Vagina (tissue), 2 donors: Measurements from ENCODE around the gene CNGB1. TPM values are rescaled to one million over a fixed set of nuclear protein-coding genes. Genes with fewer than 3 reads are reported as not detected.

Source experiments
- DNase-seq, 2 donors: peaks; one replicate each; pipeline ENCODE4 v3.0.0-alpha.2; 2017; ENCODE audit errors: extremely low spot score in 2 of 2
- H3K27ac ChIP-seq: fragments of 200-600 bp; sonication (generic); one replicate; pipeline ENCODE4 v1.5.1; 2019
- H3K27me3 ChIP-seq: fragments of 200-600 bp; sonication (generic); one replicate; pipeline ENCODE4 v1.5.1; 2019
- H3K36me3 ChIP-seq, 2 donors: fragments of 200-600 bp; sonication (generic); one replicate each; pipeline ENCODE4 v1.5.1; 2017 to 2019
- H3K4me1 ChIP-seq: fragments of 200-600 bp; sonication (generic); one replicate; pipeline ENCODE4 v1.5.1; 2019
- H3K4me3 ChIP-seq, 2 donors: fragments of 200-600 bp; sonication (generic); 1 replicate in 1 of 2; 2 replicates in 1 of 2; pipeline ENCODE4 v1.5.1; 2016 to 2019
- H3K9me3 ChIP-seq: fragments of 200-600 bp; sonication (generic); one replicate; pipeline ENCODE4 v1.5.1; 2019
- POLR2A ChIP-seq, 2 donors: fragments of 450-650 bp; IDR thresholded peaks; one replicate each; pipeline ENCODE4 v1.6.1; 2017; ENCODE audit warnings: antibody characterized with exemption in 2 of 2, mild to moderate bottlenecking in 2 of 2, moderate library complexity in 2 of 2
- POLR2AphosphoS5 ChIP-seq, 2 donors: sonication (generic); formaldehyde crosslinking; IDR thresholded peaks; one replicate each; pipeline ENCODE4 v1.9.0; 2017; ENCODE audit warnings: antibody characterized with exemption in 2 of 2, mild to moderate bottlenecking in 2 of 2, low read depth in 1 of 2; ENCODE audit not compliant: insufficient read depth in 1 of 2
- intact Hi-C: fragments of 100-400 bp; cut with DNase I; formaldehyde crosslinking; loops from one replicate; pipeline ENCODE4 v1.15.1; 2023
- total RNA-seq: library from RNA; depleted of rRNA; stranded (reverse); fragments of >200 nt; gene quantifications from one replicate; pipeline ENCODE4 v1.2.3, GENCODE V29; 2016
- TF ChIP-seq, protein P1 (sequence below), 3 experiments: fragments of 450-650 bp in 2 of 3; fragments of 200-600 bp in 1 of 3; sonication (generic) in 1 of 3; IDR thresholded peaks; one replicate each; pipeline ENCODE4 v1.5.1; 2017 to 2019; ENCODE audit warnings: antibody characterized with exemption in 3 of 3, mild to moderate bottlenecking in 2 of 3, moderate library complexity in 2 of 3

CNGB1 gene
- total RNA-seq, 1 donor from 2014 or later: not detected

DNA sequence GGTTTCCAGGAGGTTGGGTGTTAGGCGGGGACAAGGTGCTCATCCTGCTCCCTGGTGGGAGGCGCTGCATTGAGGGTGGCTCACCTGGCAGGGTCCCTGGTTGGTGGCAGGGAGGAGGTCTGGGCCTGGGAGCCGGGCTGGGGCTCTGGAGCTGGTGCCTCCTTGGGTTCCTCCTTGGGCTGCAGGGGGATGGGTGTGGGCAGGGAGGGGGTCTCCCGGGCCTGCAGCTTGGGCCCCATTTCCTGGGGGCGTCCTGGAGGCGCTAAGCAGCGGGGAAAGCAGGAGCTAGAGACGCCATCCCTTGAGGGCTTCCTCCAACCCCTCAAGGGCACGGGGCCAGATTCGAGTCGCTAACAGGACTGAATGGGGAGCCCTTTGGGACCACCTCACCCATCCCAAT is 11.1 kb downstream of the CNGB1 start:
- no peaks in the 10 kb centered on the region for H3K27me3 ChIP-seq
- H3K9me3 ChIP-seq: no peaks in the 10 kb centered on the region
- DNase-seq: no peak

DNA sequence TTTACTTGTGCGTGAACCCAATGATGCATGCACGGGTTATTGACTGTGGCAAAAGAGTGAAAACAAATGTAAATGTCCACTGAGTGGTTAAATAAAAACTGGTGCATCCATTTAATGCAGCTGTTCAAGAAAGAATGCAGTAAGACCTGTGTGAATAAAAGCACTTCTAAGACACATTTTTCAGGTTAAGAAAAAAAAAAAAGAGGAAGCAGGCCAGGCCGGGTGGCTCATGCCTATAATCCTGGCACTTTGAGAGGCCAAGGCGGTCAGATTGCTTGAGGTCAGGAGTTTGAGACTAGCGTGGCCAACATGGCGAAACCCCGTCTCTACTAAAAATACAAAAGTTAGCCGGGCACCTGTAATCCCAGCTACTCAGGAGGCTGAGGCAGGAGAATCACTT is 11.8 kb downstream of the CNGB1 start:
- Histone ChIP-seq H3K36me3 (no peaks in the 10 kb centered on the region), H3K9me3 (no peaks in the 10 kb centered on the region), H3K4me3 (no peak overlapping the region), H3K4me1 (no peaks in the 10 kb centered on the region), H3K27ac (no peak overlapping the region), H3K27me3 (no peaks in the 10 kb centered on the region)
- intact Hi-C loops: no loop called here
- TF ChIP-seq POLR2A (IDR thresholded peaks at IDR 0.05) (no peak), POLR2AphosphoS5 (IDR thresholded peaks at IDR 0.05; ENCODE audit: insufficient read depth in 1 of 2, low read depth in 1 of 2) (no peak)
- TF ChIP-seq, protein P1, sequence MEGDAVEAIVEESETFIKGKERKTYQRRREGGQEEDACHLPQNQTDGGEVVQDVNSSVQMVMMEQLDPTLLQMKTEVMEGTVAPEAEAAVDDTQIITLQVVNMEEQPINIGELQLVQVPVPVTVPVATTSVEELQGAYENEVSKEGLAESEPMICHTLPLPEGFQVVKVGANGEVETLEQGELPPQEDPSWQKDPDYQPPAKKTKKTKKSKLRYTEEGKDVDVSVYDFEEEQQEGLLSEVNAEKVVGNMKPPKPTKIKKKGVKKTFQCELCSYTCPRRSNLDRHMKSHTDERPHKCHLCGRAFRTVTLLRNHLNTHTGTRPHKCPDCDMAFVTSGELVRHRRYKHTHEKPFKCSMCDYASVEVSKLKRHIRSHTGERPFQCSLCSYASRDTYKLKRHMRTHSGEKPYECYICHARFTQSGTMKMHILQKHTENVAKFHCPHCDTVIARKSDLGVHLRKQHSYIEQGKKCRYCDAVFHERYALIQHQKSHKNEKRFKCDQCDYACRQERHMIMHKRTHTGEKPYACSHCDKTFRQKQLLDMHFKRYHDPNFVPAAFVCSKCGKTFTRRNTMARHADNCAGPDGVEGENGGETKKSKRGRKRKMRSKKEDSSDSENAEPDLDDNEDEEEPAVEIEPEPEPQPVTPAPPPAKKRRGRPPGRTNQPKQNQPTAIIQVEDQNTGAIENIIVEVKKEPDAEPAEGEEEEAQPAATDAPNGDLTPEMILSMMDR (IDR thresholded peaks at IDR 0.05): no peak
- DNase-seq: no peak

More for the DNA sequence above, 11.1 kb downstream of the CNGB1 start:
- H3K27ac ChIP-seq: no peak overlapping the region
- no peak for TF ChIP-seq POLR2A (IDR thresholded peaks at IDR 0.05)
- no peak for TF ChIP-seq POLR2AphosphoS5 (IDR thresholded peaks at IDR 0.05; ENCODE audit: insufficient read depth in 1 of 2, low read depth in 1 of 2)
- no peaks in the 10 kb centered on the region for H3K4me1 ChIP-seq
- intact Hi-C loops: no loop called here
- no peaks in the 10 kb centered on the region for H3K36me3 ChIP-seq
- no peak overlapping the region for H3K4me3 ChIP-seq

DNA sequence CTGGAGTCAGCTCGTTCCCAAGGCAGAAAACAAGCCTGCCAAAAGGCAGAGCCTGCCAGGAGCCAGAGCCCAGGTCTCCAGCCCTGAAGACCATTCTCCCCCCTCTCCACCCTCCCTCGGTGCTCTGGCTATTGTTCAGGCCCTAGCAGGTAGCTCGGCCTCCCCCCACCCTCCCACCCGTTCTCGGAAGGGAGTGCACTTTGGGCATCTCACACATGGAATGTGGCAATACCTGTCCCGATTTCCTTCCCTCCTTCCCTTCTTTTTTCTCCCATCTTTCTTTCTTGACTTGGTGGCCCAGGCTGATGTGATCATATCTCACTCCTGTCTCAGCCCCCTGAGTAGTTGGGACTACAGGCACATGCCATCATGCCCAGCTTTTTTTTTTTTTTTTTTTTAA is 12.4 kb downstream of the CNGB1 start:
- no peaks in the 10 kb centered on the region for H3K4me1 ChIP-seq
- DNase-seq: no peak
- TF ChIP-seq POLR2A (IDR thresholded peaks at IDR 0.05) (no peak), POLR2AphosphoS5 (IDR thresholded peaks at IDR 0.05; ENCODE audit: insufficient read depth in 1 of 2, low read depth in 1 of 2) (no peak)
- TF ChIP-seq, protein P1 (IDR thresholded peaks at IDR 0.05): no peak
- no peak overlapping the region for H3K27ac ChIP-seq
- H3K36me3 ChIP-seq: no peaks in the 10 kb centered on the region
- no peak overlapping the region for H3K4me3 ChIP-seq
- no peaks in the 10 kb centered on the region for H3K27me3 ChIP-seq
- no peaks in the 10 kb centered on the region for H3K9me3 ChIP-seq
- intact Hi-C loops: no loop called here

DNA sequence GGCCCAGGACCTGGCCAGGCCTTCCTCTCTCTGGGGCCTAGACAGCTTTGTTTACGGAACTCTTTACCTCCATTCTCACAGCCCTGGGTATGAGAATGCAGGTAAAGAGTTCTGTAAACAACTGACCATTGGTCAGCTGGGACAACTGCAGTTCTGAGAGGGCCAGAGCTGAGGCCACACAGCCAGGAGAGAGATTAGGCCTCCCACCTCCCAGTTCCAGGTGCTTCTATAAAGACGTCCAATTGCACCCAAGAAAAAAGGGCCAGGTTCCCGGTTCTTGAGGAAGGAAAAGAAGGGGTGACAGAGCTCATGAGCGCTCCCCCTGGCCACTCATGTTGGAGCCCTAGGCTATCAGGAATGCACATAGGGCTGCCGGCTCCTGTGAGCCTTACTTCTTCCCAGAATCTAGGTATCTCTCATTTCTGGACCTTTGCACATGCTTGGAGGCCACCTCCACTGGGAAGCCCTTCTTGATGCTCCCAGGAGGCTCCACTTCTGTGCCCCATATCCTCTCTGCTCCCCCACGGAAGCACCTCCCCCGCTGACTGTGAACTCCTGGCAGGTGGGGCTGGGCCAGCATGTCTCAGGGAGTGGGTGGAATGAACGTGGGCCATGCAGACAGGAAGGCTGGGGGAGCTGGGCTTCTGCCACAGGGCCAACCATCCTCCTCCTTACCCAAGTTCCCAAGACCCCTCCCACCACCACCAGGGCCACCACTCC is 13.1 kb downstream of the CNGB1 start:
- Histone ChIP-seq H3K4me3 (no peak overlapping the region), H3K4me1 (no peaks in the 10 kb centered on the region), H3K27ac (no peak overlapping the region), H3K36me3 (no peaks in the 10 kb centered on the region), H3K9me3 (no peaks in the 10 kb centered on the region), H3K27me3 (no peaks in the 10 kb centered on the region)
- TF ChIP-seq, protein P1 (IDR thresholded peaks at IDR 0.05): no peak
- TF ChIP-seq POLR2A (IDR thresholded peaks at IDR 0.05): no peak
- no peak for TF ChIP-seq POLR2AphosphoS5 (IDR thresholded peaks at IDR 0.05; ENCODE audit: insufficient read depth in 1 of 2, low read depth in 1 of 2)
- intact Hi-C loops: no loop called here
- no peak for DNase-seq

DNA sequence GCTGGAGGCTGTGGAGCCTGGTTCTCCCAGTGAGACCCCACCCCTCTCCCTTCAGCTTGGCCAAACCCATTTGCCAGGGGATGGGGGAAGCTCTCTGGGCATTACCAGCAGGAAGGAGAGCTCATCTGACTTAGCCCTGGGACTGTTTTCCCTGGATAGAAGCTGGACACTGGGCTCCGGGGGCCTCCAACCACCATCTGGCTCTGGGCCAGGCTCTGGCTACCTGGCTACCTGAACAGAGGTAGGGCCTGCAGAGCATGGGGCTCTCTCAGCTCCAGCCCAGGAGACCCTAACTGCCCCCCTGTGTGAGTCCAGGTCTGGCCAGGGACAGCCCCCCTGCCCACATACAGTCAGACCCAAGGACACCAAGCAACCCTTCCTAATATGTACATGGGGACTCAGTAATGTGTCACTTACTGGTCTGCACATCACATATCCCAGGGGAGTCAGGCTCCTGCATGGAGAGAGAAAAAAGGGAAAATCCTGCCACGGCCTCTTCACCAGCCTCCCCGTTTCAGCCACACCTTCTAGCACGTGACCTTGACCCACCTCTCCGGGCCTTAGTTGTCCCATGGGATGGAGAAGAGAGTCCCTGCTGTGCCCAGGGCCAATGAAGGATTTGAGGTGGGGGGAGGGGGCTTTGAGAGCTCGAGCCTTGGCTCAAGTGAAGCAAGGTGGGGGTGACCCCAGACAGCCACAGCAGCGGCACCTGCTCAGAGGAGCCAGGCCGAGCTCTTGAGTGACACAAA is 13.8 kb downstream of the CNGB1 start:
- TF ChIP-seq POLR2A (IDR thresholded peaks at IDR 0.05) (no peak), POLR2AphosphoS5 (IDR thresholded peaks at IDR 0.05; ENCODE audit: insufficient read depth in 1 of 2, low read depth in 1 of 2) (no peak)
- TF ChIP-seq, protein P1 (IDR thresholded peaks at IDR 0.05): no peak

More for the DNA sequence above, 13.8 kb downstream of the CNGB1 start:
- Histone ChIP-seq H3K36me3 (no peaks in the 10 kb centered on the region), H3K4me1 (no peaks in the 10 kb centered on the region), H3K4me3 (no peak overlapping the region), H3K27ac (no peak overlapping the region), H3K27me3 (no peaks in the 10 kb centered on the region), H3K9me3 (no peaks in the 10 kb centered on the region)
- no peak for DNase-seq
- intact Hi-C loops: no loop called here
